ENCODE data around the gene LIG3. TPM values are rescaled to one million over a fixed set of nuclear protein-coding genes. Genes with fewer than 3 reads are reported as not detected.
"Not testable (repeated sequence)": the region's sequence is repeated elsewhere in the genome, so short reads cannot be mapped to it uniquely, and the experiment has no call there.

LIG3 gene
- total RNA-seq (2014; rRNA removed; shearing (Covaris generic)): 82.3 and 119 TPM in 2 replicates
- 16.4 and 17.6 TPM in 2 replicates for polyA plus RNA-seq (2016; fragmentation: Nextera tagmentation; extraction: Ambion mirVana)
- long read RNA-seq, full-length matches to known transcripts: 8 of 12 reads
- long read RNA-seq, partial matches to known transcripts: 2 of 12 reads
- long read RNA-seq, other reads (novel, unspliced or antisense): 2 of 12 reads

GRCh38 chr17:34980353-34980680 lies at the start of gene LIG3:
TSS of gene LIG3 (plus strand) at chr17:34980512. CDS start at chr17:34983006, 2,494 bp downstream.
- Mint-ChIP-seq H3K27ac (peak within 1 kb of the TSS; percentile 98), H3K27me3 (ENCODE audit: insufficient read depth, low read depth, poor library complexity) (peaks cover 11% of the 10 kb centered on the region), H3K9me3 (no peaks in the 10 kb centered on the region), H3K36me3 (ENCODE audit: low read depth) (peaks cover 28% of the 10 kb centered on the region), H3K4me3 (peak within 1 kb of the TSS; percentile 93), H3K4me1 (peaks cover 22% of the 10 kb centered on the region)
- Histone ChIP-seq H4K20me1 (replicated peaks; ENCODE audit: insufficient read depth) (peaks cover 8% of the 10 kb centered on the region; the same call in 1 of the 2 replicates), H3K4me1 (ENCODE audit: insufficient read depth) (peaks cover 11% of the 10 kb centered on the region; the same call in 1 of the 2 replicates), H3K79me2 (replicated peaks; ENCODE audit: insufficient read depth) (peaks cover 44% of the 10 kb centered on the region), H2AFZ (peak within 1 kb of the TSS; percentile 12), H3K4me2 (peak within 1 kb of the TSS; percentile 85), H3K27ac (ENCODE audit: low read depth) (peak within 1 kb of the TSS; percentile 48), H3K4me3 (peak within 1 kb of the TSS; percentile 66), H3F3A (replicated peaks; ENCODE audit: low read depth) (no peaks in the 10 kb centered on the region), H3K9me2 (ENCODE audit: insufficient read depth) (no peaks in the 10 kb centered on the region), H3K27me3 (ENCODE audit: insufficient read depth) (no peaks in the 10 kb centered on the region), H3K36me3 (ENCODE audit: insufficient read depth) (peaks cover 6% of the 10 kb centered on the region; the same call in 1 of the 2 replicates)
- no peak for TF ChIP-seq ETS1 (IDR thresholded peaks at IDR 0.05)
- no peak for TF ChIP-seq STAT1 (IDR thresholded peaks at IDR 0.05; ENCODE audit: unreplicated experiment)
- no peak for TF ChIP-seq CTCF (conservative IDR thresholded peaks at IDR 0.05; ENCODE audit: low read depth in 2 of 2)
- TF ChIP-seq CREB1 (CRISPR knock-in tag; IDR thresholded peaks at IDR 0.05; ENCODE audit: low read depth): no peak
- peak; percentile 76 for TF ChIP-seq POLR2AphosphoS5 (IDR thresholded peaks at IDR 0.05; ENCODE audit: low read depth)
- TF ChIP-seq ZNF114 (CRISPR knock-in tag; IDR thresholded peaks at IDR 0.05): no peak
- no peak for TF ChIP-seq NANOG (IDR thresholded peaks at IDR 0.05; ENCODE audit: borderline replicate concordance)
- no peak for TF ChIP-seq REST (IDR thresholded peaks at IDR 0.05; ENCODE audit: unreplicated experiment)
- ATAC-seq: peak; percentile 80
- peak; percentile 97 for DNase-seq (ENCODE audit: low spot score)

GRCh38 chr17:34950780-34951179 lies 29.5 kb upstream of the LIG3 start:
- not testable (repeated sequence) for H3K4me3 Mint-ChIP-seq; H3K27ac Mint-ChIP-seq; H4K20me1 ChIP-seq (replicated peaks; ENCODE audit: insufficient read depth); H3K27me3 Mint-ChIP-seq (ENCODE audit: insufficient read depth, low read depth, poor library complexity); H3K4me3 ChIP-seq; H3K9me3 Mint-ChIP-seq; H3K36me3 ChIP-seq (ENCODE audit: insufficient read depth); H3K9me2 ChIP-seq (ENCODE audit: insufficient read depth); H2AFZ ChIP-seq; H3K4me1 Mint-ChIP-seq; DNase-seq (ENCODE audit: low spot score); H3K36me3 Mint-ChIP-seq (ENCODE audit: low read depth); H3K4me1 ChIP-seq (ENCODE audit: insufficient read depth); H3K4me2 ChIP-seq; H3K27me3 ChIP-seq (ENCODE audit: insufficient read depth); H3K79me2 ChIP-seq (replicated peaks; ENCODE audit: insufficient read depth); ATAC-seq; H3F3A ChIP-seq (replicated peaks; ENCODE audit: low read depth); H3K27ac ChIP-seq (ENCODE audit: low read depth)
